ENCODE results near the gene SYNE2. TPM values are rescaled to one million over a fixed set of nuclear protein-coding genes. Genes with fewer than 3 reads are reported as not detected.

Gene SYNE2
- total RNA-seq, 1 donor from 2014 or later, result 186 TPM

GRCh38 chr14:63843796-63844195 is 9.0 kb upstream of the SYNE2 start:
- Histone ChIP-seq H3K36me3 (no peaks in the 10 kb centered on the region), H3K9me3 (replicated peaks) (peaks cover 21% of the 10 kb centered on the region), H3K4me3 (no peak overlapping the region), H3K27ac (replicated peaks) (no peak overlapping the region), H3K4me1 (no peaks in the 10 kb centered on the region), H3K27me3 (ENCODE audit: low read depth) (no peaks in the 10 kb centered on the region)
- no peak for DNase-seq
- intact Hi-C loops (cut with micrococcal nuclease), result no loop called here
- TF ChIP-seq CTCF (IDR thresholded peaks at IDR 0.05; ENCODE audit: borderline replicate concordance), result no peak

- Histone ChIP-seq H3K4me3 (no peak overlapping the region), H3K27me3 (ENCODE audit: low read depth) (no peaks in the 10 kb centered on the region), H3K9me3 (replicated peaks) (no peaks in the 10 kb centered on the region), H3K27ac (replicated peaks) (peak overlapping the region; percentile 43), H3K36me3 (no peaks in the 10 kb centered on the region), H3K4me1 (peaks cover 25% of the 10 kb centered on the region)
- DNase-seq, result no peak
- TF ChIP-seq CTCF (IDR thresholded peaks at IDR 0.05; ENCODE audit: borderline replicate concordance), result no peak
- intact Hi-C loops (cut with micrococcal nuclease), result no loop called here
Observed at GRCh38 chr14:63848890-63849289, 3.9 kb upstream of the SYNE2 start.

GRCh38 chr14:63852271-63852816 is 460 bp upstream of the SYNE2 start:
- peak overlapping the region; percentile 96 for H3K27ac ChIP-seq (replicated peaks)
- H3K36me3 ChIP-seq, result no peaks in the 10 kb centered on the region
- no peak for TF ChIP-seq CTCF (IDR thresholded peaks at IDR 0.05; ENCODE audit: borderline replicate concordance)
- H3K4me3 ChIP-seq, result peak overlapping the region; percentile 91
- intact Hi-C loops (cut with micrococcal nuclease), result no loop called here
- H3K27me3 ChIP-seq (ENCODE audit: low read depth), result no peaks in the 10 kb centered on the region
- DNase-seq, result no peak
- no peaks in the 10 kb centered on the region for H3K9me3 ChIP-seq (replicated peaks)
- peaks cover 59% of the 10 kb centered on the region for H3K4me1 ChIP-seq

GRCh38 chr14:63853831-63854293 is 1.1 kb downstream of the SYNE2 start:
- Histone ChIP-seq H3K4me1 (peaks cover 61% of the 10 kb centered on the region), H3K27me3 (ENCODE audit: low read depth) (no peaks in the 10 kb centered on the region), H3K27ac (replicated peaks) (peak overlapping the region; percentile 96), H3K9me3 (replicated peaks) (no peaks in the 10 kb centered on the region), H3K4me3 (peak overlapping the region; percentile 91), H3K36me3 (no peaks in the 10 kb centered on the region)
- intact Hi-C loops (cut with micrococcal nuclease), result no loop called here
- DNase-seq, result peak; percentile 26
- TF ChIP-seq CTCF (IDR thresholded peaks at IDR 0.05; ENCODE audit: borderline replicate concordance), result no peak

- no peak for TF ChIP-seq CTCF (IDR thresholded peaks at IDR 0.05; ENCODE audit: borderline replicate concordance)
Observed at GRCh38 chr14:63854330-63854729, 1.5 kb downstream of the SYNE2 start.

More at GRCh38 chr14:63854330-63854729, 1.5 kb downstream of the SYNE2 start:
- Histone ChIP-seq H3K9me3 (replicated peaks) (no peaks in the 10 kb centered on the region), H3K36me3 (no peaks in the 10 kb centered on the region), H3K27me3 (ENCODE audit: low read depth) (no peaks in the 10 kb centered on the region), H3K4me1 (peaks cover 57% of the 10 kb centered on the region), H3K4me3 (peak overlapping the region; percentile 91), H3K27ac (replicated peaks) (peak overlapping the region; percentile 96)
- no peak for DNase-seq
- intact Hi-C loops (cut with micrococcal nuclease), result no loop called here
